GM23338 (cell line): ENCODE measurements around the gene HSPA12A. TPM values are rescaled to one million over a fixed set of nuclear protein-coding genes. Genes with fewer than 3 reads are reported as not detected.

ENCODE experiments used
- CTCF ChIP-seq, 2 experiments: fragments of 200-600 bp in 1 of 2; sonication (generic) in 1 of 2; conservative IDR thresholded peaks; 2 replicates each; pipeline versions ENCODE4 v1.5.1 to v1.6.1; 2016 to 2017; ENCODE audit warnings: antibody characterized with exemption in 2 of 2, low read depth in 2 of 2, mild to moderate bottlenecking in 2 of 2, moderate library complexity in 1 of 2
- EZH2 ChIP-seq: fragments of 200-600 bp; sonication (generic); IDR thresholded peaks from one replicate; pipeline ENCODE4 v1.8.0; 2017; ENCODE audit warnings: antibody characterized with exemption, mild to moderate bottlenecking, low read depth; ENCODE audit not compliant: unreplicated experiment
- NANOG ChIP-seq: IDR thresholded peaks from 2 replicates; pipeline ENCODE4 v1.6.1; 2016; ENCODE audit warnings: antibody characterized with exemption, borderline replicate concordance
- POLR2AphosphoS5 ChIP-seq: IDR thresholded peaks from 2 replicates; pipeline ENCODE4 v1.6.1; 2016; ENCODE audit warnings: antibody characterized with exemption, low read depth
- REST ChIP-seq: IDR thresholded peaks from one replicate; pipeline ENCODE4 v1.6.1; 2018; ENCODE audit warnings: antibody characterized with exemption; ENCODE audit not compliant: unreplicated experiment
- STAT1 ChIP-seq: IDR thresholded peaks from one replicate; pipeline ENCODE4 v1.6.1; 2016; ENCODE audit warnings: antibody characterized with exemption; ENCODE audit not compliant: unreplicated experiment
- ZNF114 ChIP-seq: fragments of 250-450 bp; sonication (Bioruptor Pico); IDR thresholded peaks from 2 replicates; pipeline ENCODE4 v1.5.0; 2020; ENCODE audit warnings: mild to moderate bottlenecking, moderate library complexity
- ZNF331 ChIP-seq: fragments of 250-450 bp; sonication (Bioruptor Pico); IDR thresholded peaks from 2 replicates; pipeline ENCODE4 v1.5.0; 2020; ENCODE audit warnings: low read depth, mild to moderate bottlenecking, moderate library complexity
- ZNF462 ChIP-seq: fragments of 250-450 bp; sonication (Bioruptor Pico); IDR thresholded peaks from 2 replicates; pipeline ENCODE4 v1.5.0; 2020; ENCODE audit warnings: mild to moderate bottlenecking, moderate library complexity
- polyA plus RNA-seq: library from polyadenylated mRNA; unstranded; fragments of >200 nt; fragmentation: Nextera tagmentation; extraction: Ambion mirVana; gene quantifications from 2 replicates; pipeline ENCODE4 v1.2.1, GENCODE V29; 2016
- total RNA-seq: library from RNA; depleted of rRNA; stranded (reverse); fragments of >200 nt; shearing (Covaris generic); gene quantifications from 2 replicates; pipeline ENCODE4 v1.2.3, GENCODE V29; 2014

Gene HSPA12A
- total and polyA plus RNA-seq, 2 experiments from 2014 or later, result 4.4 to 6.3 TPM

GRCh38 chr10:116679351-116679750, 63.0 kb downstream of the HSPA12A start (continued):
- TF ChIP-seq ZNF462 (no peak), ZNF114 (CRISPR knock-in tag) (no peak), EZH2 (no peak), CTCF (conservative IDR thresholded peaks at IDR 0.05; ENCODE audit: low read depth in 2 of 2) (no peak), REST (no peak), STAT1 (no peak), NANOG (no peak), ZNF331 (CRISPR knock-in tag) (no peak), POLR2AphosphoS5 (no peak)
